HCT116 (cell line): ENCODE results near the gene PDGFD. TPM values are rescaled to one million over a fixed set of nuclear protein-coding genes. Genes with fewer than 3 reads are reported as not detected.

ENCODE experiments used
- ATAC-seq: fragments of 200-7000 bp; cut with Tn5 transposase; 2 replicates; pipeline ENCODE4 v1.9.1; 2020; ENCODE audit warnings: mild to moderate bottlenecking, moderate library complexity
- BruUV-seq: library from RNA; stranded (reverse); fragments of 400-500 nt; replicated peaks from 2 replicates; lab custom pipeline; 2021; lab: Mats Ljungman, UMichigan
- CTCF ChIA-PET: fragments of 300-600 bp; sonication (Branson Sonifier 250); formaldehyde crosslinking; loops from one replicate; lab custom pipeline; 2021; ENCODE audit warnings: antibody characterized with exemption; lab: Charles Lee
- POLR2A ChIA-PET: fragments of 300-600, 350-600 bp; sonication (Branson Sonifier 250); formaldehyde crosslinking; loops from one replicate; lab custom pipeline; 2021; ENCODE audit warnings: antibody characterized with exemption; lab: Charles Lee
- RAD21 ChIA-PET, 2 experiments: fragments of 300-600 bp; sonication (Branson Sonifier 250); formaldehyde crosslinking; loops; one replicate each; lab custom pipeline; 2023; ENCODE audit warnings: low total read pairs in 2 of 2; ENCODE audit not compliant: uncharacterized antibody in 2 of 2, unreplicated experiment in 2 of 2, low non-redundant PET in 1 of 2; lab: Charles Lee
- DNase-seq: peaks from one replicate; pipeline ENCODE4 v3.0.0-alpha.2; 2010; ENCODE audit warnings: low read depth, low spot score
- H2AFZ ChIP-seq: fragments of 200-600 bp; shearing (Covaris generic), sonication (generic); 2 replicates; pipeline ENCODE4 v1.6.1; 2017; ENCODE audit warnings: low read depth, mixed run types, mixed read lengths, antibody characterized with exemption, low read length; ENCODE audit not compliant: poor library complexity, severe bottlenecking
- H3K27ac ChIP-seq: 2 replicates; pipeline ENCODE4 v1.5.1; 2012; ENCODE audit warnings: low read depth, low read length
- H3K27me3 ChIP-seq: fragments of 200-600 bp; sonication (generic); 2 replicates; pipeline ENCODE4 v1.6.1; 2016; ENCODE audit warnings: mixed run types, low read length, mixed read lengths; ENCODE audit not compliant: insufficient read depth
- H3K36me3 ChIP-seq, 2 experiments: fragments of 200-500 bp in 1 of 2; fragments of 200-600 bp in 1 of 2; sonication (Bioruptor generic) in 1 of 2; sonication (generic) in 1 of 2; 2 replicates each; pipeline versions ENCODE4 v1.5.1 to v1.6.1; 2014 to 2016; ENCODE audit warnings: low read length in 2 of 2, inconsistent platforms in 1 of 2, mixed read lengths in 1 of 2, mixed run types in 1 of 2; ENCODE audit not compliant: insufficient read depth in 2 of 2, control insufficient read depth in 1 of 2
- H3K4me1 ChIP-seq, 2 experiments: fragments of 200-600 bp in 1 of 2; sonication (generic) in 1 of 2; 2 replicates each; pipeline versions ENCODE4 v1.5.1 to v1.6.1; 2012 to 2017; ENCODE audit warnings: low read length in 2 of 2, inconsistent platforms in 1 of 2, mild to moderate bottlenecking in 1 of 2, mixed read lengths in 1 of 2, mixed run types in 1 of 2, moderate library complexity in 1 of 2; ENCODE audit not compliant: insufficient read depth in 2 of 2, control insufficient read depth in 1 of 2
- H3K4me2 ChIP-seq: fragments of 200-600 bp; sonication (generic); 2 replicates; pipeline ENCODE4 v1.6.1; 2017; ENCODE audit warnings: mixed run types, low read length, mixed read lengths
- H3K4me3 ChIP-seq, 2 experiments: fragments of 200-600 bp in 1 of 2; sonication (generic) in 1 of 2; replicated peaks in 1 of 2; 2 replicates each; pipeline ENCODE4 v1.5.1; 2011 to 2016; ENCODE audit warnings: low read length in 2 of 2, control low read depth in 1 of 2, low read depth in 1 of 2, mild to moderate bottlenecking in 1 of 2, mixed read lengths in 1 of 2, mixed run types in 1 of 2
- H3K79me2 ChIP-seq: fragments of 200-600 bp; sonication (generic); 2 replicates; pipeline ENCODE4 v1.6.1; 2017; ENCODE audit warnings: mild to moderate bottlenecking, mixed run types, low read length, moderate library complexity, mixed read lengths; ENCODE audit not compliant: insufficient read depth
- H3K9ac ChIP-seq: fragments of 200-600 bp; sonication (generic); 2 replicates; pipeline ENCODE4 v1.6.1; 2016; ENCODE audit warnings: low read length, mixed read lengths
- H3K9me2 ChIP-seq: fragments of 200-600 bp; sonication (generic), shearing (Covaris generic); 2 replicates; pipeline ENCODE4 v1.6.1; 2017; ENCODE audit warnings: mixed run types, mild to moderate bottlenecking, moderate library complexity; ENCODE audit not compliant: insufficient read depth
- H3K9me3 ChIP-seq, 2 experiments: fragments of 200-500 bp in 1 of 2; fragments of 200-600 bp in 1 of 2; sonication (Bioruptor generic) in 1 of 2; sonication (generic) in 1 of 2; 2 replicates each; pipeline ENCODE4 v1.6.1; 2014 to 2017; ENCODE audit warnings: low read length in 2 of 2, mixed read lengths in 2 of 2, inconsistent platforms in 1 of 2, low read depth in 1 of 2, mild to moderate bottlenecking in 1 of 2, mixed run types in 1 of 2, moderate library complexity in 1 of 2; ENCODE audit not compliant: control insufficient read depth in 1 of 2, insufficient read depth in 1 of 2
- H4K20me1 ChIP-seq: fragments of 200-600 bp; sonication (generic), shearing (Covaris generic); 2 replicates; pipeline ENCODE4 v1.6.1; 2017; ENCODE audit warnings: mixed run types, mild to moderate bottlenecking, moderate library complexity; ENCODE audit not compliant: insufficient read depth
- ATF3 ChIP-seq: IDR thresholded peaks from 2 replicates; pipeline ENCODE4 v1.6.1; 2012
- CBX3 ChIP-seq: IDR thresholded peaks from 2 replicates; pipeline ENCODE4 v1.6.1; 2012; ENCODE audit warnings: low read depth
- CEBPB ChIP-seq: IDR thresholded peaks from 2 replicates; pipeline ENCODE4 v1.6.1; 2012; ENCODE audit warnings: low read depth
- CTCF ChIP-seq, 3 experiments: fragments of 200-600 bp in 1 of 3; sonication (generic) in 1 of 3; IDR thresholded peaks in 2 of 3; conservative IDR thresholded peaks in 1 of 3; 2 replicates each; pipeline ENCODE4 v1.5.1; 2012 to 2017; ENCODE audit warnings: low read depth in 2 of 3, low read length in 2 of 3, antibody characterized with exemption in 1 of 3, borderline replicate concordance in 1 of 3, control low read depth in 1 of 3, mild to moderate bottlenecking in 1 of 3, mixed read lengths in 1 of 3, mixed run types in 1 of 3, moderate library complexity in 1 of 3; ENCODE audit not compliant: insufficient read depth in 1 of 3
- EGR1 ChIP-seq: IDR thresholded peaks from 2 replicates; pipeline ENCODE4 v1.6.1; 2012; ENCODE audit warnings: low read depth
- FOSL1 ChIP-seq: IDR thresholded peaks from 2 replicates; pipeline ENCODE4 v1.6.1; 2012; ENCODE audit warnings: low read depth
- JUND ChIP-seq: IDR thresholded peaks from 2 replicates; pipeline ENCODE4 v1.6.1; 2012
- MAX ChIP-seq: IDR thresholded peaks from 2 replicates; pipeline ENCODE4 v1.6.1; 2012
- REST ChIP-seq: IDR thresholded peaks from 2 replicates; pipeline ENCODE4 v1.6.1; 2012; ENCODE audit warnings: low read depth
- SP1 ChIP-seq: IDR thresholded peaks from 2 replicates; pipeline ENCODE4 v1.6.1; 2012; ENCODE audit warnings: low read depth
- ZBTB33 ChIP-seq: IDR thresholded peaks from 2 replicates; pipeline ENCODE4 v1.6.1; 2011; ENCODE audit warnings: mild to moderate bottlenecking, low read length, moderate library complexity; ENCODE audit not compliant: insufficient replicate concordance; ENCODE audit errors: extremely low read depth
- intact Hi-C: fragments of 100-400 bp; cut with micrococcal nuclease; formaldehyde crosslinking; loops from 2 replicates; pipeline ENCODE4 v1.10.0; 2022
- total RNA-seq: library from RNA; stranded (reverse); gene quantifications from one replicate; pipeline ENCODE4 v1.2.1, GENCODE V29; 2021; ENCODE audit not compliant: unreplicated experiment

The PDGFD gene
- total RNA-seq, 1 experiment from 2014 or later = 0.34 TPM

GRCh38 chr11:104011044-104011443, 152.9 kb downstream of the PDGFD start (continued):
- no peak for TF ChIP-seq CTCF (IDR thresholded peaks at IDR 0.05 in 2 of 3, conservative IDR thresholded peaks at IDR 0.05 in 1 of 3; ENCODE audit: borderline replicate concordance in 1 of 3, insufficient read depth in 1 of 3, low read depth in 2 of 3, low read length in 2 of 3)
- no peak for TF ChIP-seq MAX
- TF ChIP-seq ATF3 = no peak
- no peak for TF ChIP-seq REST
- no peak for TF ChIP-seq CEBPB
- TF ChIP-seq CBX3 = no peak
- TF ChIP-seq, all 23 proteins: peak for 0

- intact Hi-C loops = no loop called here
- TF ChIP-seq JUND (no peak), SP1 (no peak), ZBTB33 (no peak), EGR1 (no peak), FOSL1 (no peak)
- Histone ChIP-seq H3K4me2 (no peak overlapping the region), H3K4me1 (no peaks in the 10 kb centered on the region), H3K36me3 (no peaks in the 10 kb centered on the region), H3K9me2 (no peaks in the 10 kb centered on the region), H3K79me2 (no peaks in the 10 kb centered on the region), H3K9me3 (no peaks in the 10 kb centered on the region), H3K27ac (no peak overlapping the region), H3K4me3 (no peak overlapping the region), H4K20me1 (no peaks in the 10 kb centered on the region), H2AFZ (no peak overlapping the region), H3K9ac (no peak overlapping the region), H3K27me3 (no peaks in the 10 kb centered on the region)
- CTCF ChIA-PET = no interaction called here
- ATAC-seq = no peak
- POLR2A ChIA-PET = no interaction called here
- RAD21 ChIA-PET = no interaction called here
- BruUV-seq = no TSS peak
- no peak for DNase-seq
These were observed 154.2 kb downstream of the PDGFD start for GRCh38 chr11:104009744-104010143.
